ENCODE measurements around the gene GRB2. TPM values are rescaled to one million over a fixed set of nuclear protein-coding genes. Genes with fewer than 3 reads are reported as not detected.

GRB2 gene
- total and polyA plus RNA-seq, 2 experiments from 2014 or later, result 89.0 to 112 TPM

DNA sequence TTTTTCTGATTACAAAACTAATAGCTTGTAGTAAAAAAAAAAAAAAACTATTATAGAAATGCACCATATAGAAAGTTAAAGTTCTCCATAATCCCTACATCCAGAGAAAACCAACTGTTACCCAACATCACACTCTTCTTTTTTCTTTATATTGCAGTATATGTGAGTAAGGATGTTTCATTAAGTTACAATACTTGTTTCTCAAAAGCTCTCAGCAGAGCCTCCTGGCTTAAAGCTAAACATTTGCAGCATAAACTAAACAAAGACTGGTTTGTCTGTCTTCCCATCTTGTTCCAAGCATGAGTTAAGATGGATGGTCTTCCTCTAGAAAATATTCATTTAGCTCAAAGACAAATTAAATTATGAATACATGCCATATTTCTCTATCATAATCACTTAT lies 25.2 kb downstream of the GRB2 start:
- peaks cover 11% of the 10 kb centered on the region; the same call in 2 of the 3 replicates for H3K4me1 Mint-ChIP-seq
- H3K4me2 ChIP-seq, result no peak overlapping the region
- peaks cover 9% of the 10 kb centered on the region; the same call in 2 of the 3 replicates for H3K36me3 Mint-ChIP-seq (ENCODE audit: low read depth)
- H3K27ac Mint-ChIP-seq, result no peak overlapping the region; the same call in 1 of the 2 replicates
- H3K4me1 ChIP-seq (ENCODE audit: insufficient read depth), result peaks cover 13% of the 10 kb centered on the region
- H2AFZ ChIP-seq, result no peak overlapping the region
- H3K79me2 ChIP-seq (replicated peaks; ENCODE audit: insufficient read depth), result peaks cover 100% of the 10 kb centered on the region
- H3K4me3 ChIP-seq, result no peak overlapping the region
- ATAC-seq (no peak), DNase-seq (ENCODE audit: low spot score) (no peak)
- no peak for TF ChIP-seq EZH2 (IDR thresholded peaks at IDR 0.05; ENCODE audit: low read depth, unreplicated experiment)
- TF ChIP-seq EZH2phosphoT487 (IDR thresholded peaks at IDR 0.05; ENCODE audit: unreplicated experiment), result no peak
- no peak for TF ChIP-seq POLR2AphosphoS5 (IDR thresholded peaks at IDR 0.05; ENCODE audit: low read depth)
- TF ChIP-seq ZNF331 (CRISPR knock-in tag; IDR thresholded peaks at IDR 0.05; ENCODE audit: low read depth), result no peak
- TF ChIP-seq CREB1 (CRISPR knock-in tag; IDR thresholded peaks at IDR 0.05; ENCODE audit: low read depth), result no peak
- no peak for TF ChIP-seq STAT1 (IDR thresholded peaks at IDR 0.05; ENCODE audit: unreplicated experiment)
- no peak for TF ChIP-seq ZNF114 (CRISPR knock-in tag; IDR thresholded peaks at IDR 0.05)
- TF ChIP-seq, protein P1, sequence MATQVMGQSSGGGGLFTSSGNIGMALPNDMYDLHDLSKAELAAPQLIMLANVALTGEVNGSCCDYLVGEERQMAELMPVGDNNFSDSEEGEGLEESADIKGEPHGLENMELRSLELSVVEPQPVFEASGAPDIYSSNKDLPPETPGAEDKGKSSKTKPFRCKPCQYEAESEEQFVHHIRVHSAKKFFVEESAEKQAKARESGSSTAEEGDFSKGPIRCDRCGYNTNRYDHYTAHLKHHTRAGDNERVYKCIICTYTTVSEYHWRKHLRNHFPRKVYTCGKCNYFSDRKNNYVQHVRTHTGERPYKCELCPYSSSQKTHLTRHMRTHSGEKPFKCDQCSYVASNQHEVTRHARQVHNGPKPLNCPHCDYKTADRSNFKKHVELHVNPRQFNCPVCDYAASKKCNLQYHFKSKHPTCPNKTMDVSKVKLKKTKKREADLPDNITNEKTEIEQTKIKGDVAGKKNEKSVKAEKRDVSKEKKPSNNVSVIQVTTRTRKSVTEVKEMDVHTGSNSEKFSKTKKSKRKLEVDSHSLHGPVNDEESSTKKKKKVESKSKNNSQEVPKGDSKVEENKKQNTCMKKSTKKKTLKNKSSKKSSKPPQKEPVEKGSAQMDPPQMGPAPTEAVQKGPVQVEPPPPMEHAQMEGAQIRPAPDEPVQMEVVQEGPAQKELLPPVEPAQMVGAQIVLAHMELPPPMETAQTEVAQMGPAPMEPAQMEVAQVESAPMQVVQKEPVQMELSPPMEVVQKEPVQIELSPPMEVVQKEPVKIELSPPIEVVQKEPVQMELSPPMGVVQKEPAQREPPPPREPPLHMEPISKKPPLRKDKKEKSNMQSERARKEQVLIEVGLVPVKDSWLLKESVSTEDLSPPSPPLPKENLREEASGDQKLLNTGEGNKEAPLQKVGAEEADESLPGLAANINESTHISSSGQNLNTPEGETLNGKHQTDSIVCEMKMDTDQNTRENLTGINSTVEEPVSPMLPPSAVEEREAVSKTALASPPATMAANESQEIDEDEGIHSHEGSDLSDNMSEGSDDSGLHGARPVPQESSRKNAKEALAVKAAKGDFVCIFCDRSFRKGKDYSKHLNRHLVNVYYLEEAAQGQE (IDR thresholded peaks at IDR 0.05; ENCODE audit: unreplicated experiment), result no peak
- no peak for TF ChIP-seq NANOG (IDR thresholded peaks at IDR 0.05; ENCODE audit: borderline replicate concordance)
- TF ChIP-seq, protein P2, sequence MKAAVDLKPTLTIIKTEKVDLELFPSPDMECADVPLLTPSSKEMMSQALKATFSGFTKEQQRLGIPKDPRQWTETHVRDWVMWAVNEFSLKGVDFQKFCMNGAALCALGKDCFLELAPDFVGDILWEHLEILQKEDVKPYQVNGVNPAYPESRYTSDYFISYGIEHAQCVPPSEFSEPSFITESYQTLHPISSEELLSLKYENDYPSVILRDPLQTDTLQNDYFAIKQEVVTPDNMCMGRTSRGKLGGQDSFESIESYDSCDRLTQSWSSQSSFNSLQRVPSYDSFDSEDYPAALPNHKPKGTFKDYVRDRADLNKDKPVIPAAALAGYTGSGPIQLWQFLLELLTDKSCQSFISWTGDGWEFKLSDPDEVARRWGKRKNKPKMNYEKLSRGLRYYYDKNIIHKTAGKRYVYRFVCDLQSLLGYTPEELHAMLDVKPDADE (IDR thresholded peaks at IDR 0.05), result no peak
- no peak for TF ChIP-seq JUNB (IDR thresholded peaks at IDR 0.05; ENCODE audit: unreplicated experiment)
- TF ChIP-seq, protein P3, sequence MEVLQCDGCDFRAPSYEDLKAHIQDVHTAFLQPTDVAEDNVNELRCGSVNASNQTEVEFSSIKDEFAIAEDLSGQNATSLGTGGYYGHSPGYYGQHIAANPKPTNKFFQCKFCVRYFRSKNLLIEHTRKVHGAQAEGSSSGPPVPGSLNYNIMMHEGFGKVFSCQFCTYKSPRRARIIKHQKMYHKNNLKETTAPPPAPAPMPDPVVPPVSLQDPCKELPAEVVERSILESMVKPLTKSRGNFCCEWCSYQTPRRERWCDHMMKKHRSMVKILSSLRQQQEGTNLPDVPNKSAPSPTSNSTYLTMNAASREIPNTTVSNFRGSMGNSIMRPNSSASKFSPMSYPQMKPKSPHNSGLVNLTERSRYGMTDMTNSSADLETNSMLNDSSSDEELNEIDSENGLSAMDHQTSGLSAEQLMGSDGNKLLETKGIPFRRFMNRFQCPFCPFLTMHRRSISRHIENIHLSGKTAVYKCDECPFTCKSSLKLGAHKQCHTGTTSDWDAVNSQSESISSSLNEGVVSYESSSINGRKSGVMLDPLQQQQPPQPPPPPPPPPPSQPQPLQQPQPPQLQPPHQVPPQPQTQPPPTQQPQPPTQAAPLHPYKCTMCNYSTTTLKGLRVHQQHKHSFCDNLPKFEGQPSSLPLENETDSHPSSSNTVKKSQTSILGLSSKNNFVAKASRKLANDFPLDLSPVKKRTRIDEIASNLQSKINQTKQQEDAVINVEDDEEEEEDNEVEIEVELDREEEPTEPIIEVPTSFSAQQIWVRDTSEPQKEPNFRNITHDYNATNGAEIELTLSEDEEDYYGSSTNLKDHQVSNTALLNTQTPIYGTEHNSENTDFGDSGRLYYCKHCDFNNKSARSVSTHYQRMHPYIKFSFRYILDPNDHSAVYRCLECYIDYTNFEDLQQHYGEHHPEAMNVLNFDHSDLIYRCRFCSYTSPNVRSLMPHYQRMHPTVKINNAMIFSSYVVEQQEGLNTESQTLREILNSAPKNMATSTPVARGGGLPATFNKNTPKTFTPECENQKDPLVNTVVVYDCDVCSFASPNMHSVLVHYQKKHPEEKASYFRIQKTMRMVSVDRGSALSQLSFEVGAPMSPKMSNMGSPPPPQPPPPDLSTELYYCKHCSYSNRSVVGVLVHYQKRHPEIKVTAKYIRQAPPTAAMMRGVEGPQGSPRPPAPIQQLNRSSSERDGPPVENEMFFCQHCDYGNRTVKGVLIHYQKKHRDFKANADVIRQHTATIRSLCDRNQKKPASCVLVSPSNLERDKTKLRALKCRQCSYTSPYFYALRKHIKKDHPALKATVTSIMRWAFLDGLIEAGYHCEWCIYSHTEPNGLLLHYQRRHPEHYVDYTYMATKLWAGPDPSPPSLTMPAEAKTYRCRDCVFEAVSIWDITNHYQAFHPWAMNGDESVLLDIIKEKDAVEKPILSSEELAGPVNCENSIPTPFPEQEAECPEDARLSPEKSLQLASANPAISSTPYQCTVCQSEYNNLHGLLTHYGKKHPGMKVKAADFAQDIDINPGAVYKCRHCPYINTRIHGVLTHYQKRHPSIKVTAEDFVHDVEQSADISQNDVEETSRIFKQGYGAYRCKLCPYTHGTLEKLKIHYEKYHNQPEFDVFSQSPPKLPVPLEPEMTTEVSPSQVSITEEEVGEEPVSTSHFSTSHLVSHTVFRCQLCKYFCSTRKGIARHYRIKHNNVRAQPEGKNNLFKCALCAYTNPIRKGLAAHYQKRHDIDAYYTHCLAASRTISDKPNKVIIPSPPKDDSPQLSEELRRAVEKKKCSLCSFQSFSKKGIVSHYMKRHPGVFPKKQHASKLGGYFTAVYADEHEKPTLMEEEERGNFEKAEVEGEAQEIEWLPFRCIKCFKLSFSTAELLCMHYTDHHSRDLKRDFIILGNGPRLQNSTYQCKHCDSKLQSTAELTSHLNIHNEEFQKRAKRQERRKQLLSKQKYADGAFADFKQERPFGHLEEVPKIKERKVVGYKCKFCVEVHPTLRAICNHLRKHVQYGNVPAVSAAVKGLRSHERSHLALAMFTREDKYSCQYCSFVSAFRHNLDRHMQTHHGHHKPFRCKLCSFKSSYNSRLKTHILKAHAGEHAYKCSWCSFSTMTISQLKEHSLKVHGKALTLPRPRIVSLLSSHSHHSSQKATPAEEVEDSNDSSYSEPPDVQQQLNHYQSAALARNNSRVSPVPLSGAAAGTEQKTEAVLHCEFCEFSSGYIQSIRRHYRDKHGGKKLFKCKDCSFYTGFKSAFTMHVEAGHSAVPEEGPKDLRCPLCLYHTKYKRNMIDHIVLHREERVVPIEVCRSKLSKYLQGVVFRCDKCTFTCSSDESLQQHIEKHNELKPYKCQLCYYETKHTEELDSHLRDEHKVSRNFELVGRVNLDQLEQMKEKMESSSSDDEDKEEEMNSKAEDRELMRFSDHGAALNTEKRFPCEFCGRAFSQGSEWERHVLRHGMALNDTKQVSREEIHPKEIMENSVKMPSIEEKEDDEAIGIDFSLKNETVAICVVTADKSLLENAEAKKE (CRISPR knock-in tag; IDR thresholded peaks at IDR 0.05), result no peak
- TF ChIP-seq, protein P4, sequence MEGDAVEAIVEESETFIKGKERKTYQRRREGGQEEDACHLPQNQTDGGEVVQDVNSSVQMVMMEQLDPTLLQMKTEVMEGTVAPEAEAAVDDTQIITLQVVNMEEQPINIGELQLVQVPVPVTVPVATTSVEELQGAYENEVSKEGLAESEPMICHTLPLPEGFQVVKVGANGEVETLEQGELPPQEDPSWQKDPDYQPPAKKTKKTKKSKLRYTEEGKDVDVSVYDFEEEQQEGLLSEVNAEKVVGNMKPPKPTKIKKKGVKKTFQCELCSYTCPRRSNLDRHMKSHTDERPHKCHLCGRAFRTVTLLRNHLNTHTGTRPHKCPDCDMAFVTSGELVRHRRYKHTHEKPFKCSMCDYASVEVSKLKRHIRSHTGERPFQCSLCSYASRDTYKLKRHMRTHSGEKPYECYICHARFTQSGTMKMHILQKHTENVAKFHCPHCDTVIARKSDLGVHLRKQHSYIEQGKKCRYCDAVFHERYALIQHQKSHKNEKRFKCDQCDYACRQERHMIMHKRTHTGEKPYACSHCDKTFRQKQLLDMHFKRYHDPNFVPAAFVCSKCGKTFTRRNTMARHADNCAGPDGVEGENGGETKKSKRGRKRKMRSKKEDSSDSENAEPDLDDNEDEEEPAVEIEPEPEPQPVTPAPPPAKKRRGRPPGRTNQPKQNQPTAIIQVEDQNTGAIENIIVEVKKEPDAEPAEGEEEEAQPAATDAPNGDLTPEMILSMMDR (conservative IDR thresholded peaks at IDR 0.05; ENCODE audit: low read depth in 2 of 2), result no peak
- H3K9me3 Mint-ChIP-seq, result no peaks in the 10 kb centered on the region
- H3K36me3 ChIP-seq (ENCODE audit: insufficient read depth), result no peaks in the 10 kb centered on the region
- H3F3A ChIP-seq (replicated peaks; ENCODE audit: low read depth), result no peaks in the 10 kb centered on the region
- H3K9me2 ChIP-seq (ENCODE audit: insufficient read depth), result no peaks in the 10 kb centered on the region
- no peaks in the 10 kb centered on the region for H3K27me3 Mint-ChIP-seq (ENCODE audit: insufficient read depth, low read depth, poor library complexity)
- no peak overlapping the region for H3K27ac ChIP-seq (ENCODE audit: low read depth)
- no peaks in the 10 kb centered on the region for H3K27me3 ChIP-seq (ENCODE audit: insufficient read depth)
- peaks cover 25% of the 10 kb centered on the region for H4K20me1 ChIP-seq (replicated peaks; ENCODE audit: insufficient read depth)
- no peak overlapping the region for H3K4me3 Mint-ChIP-seq

Data from GM23338 (cell line).